ENCODE data around the gene MAPK12.

- TF ChIP-seq POLR2A (IDR thresholded peaks at IDR 0.05) (no peak), CTCF (IDR thresholded peaks at IDR 0.05 in 8 of 11, conservative IDR thresholded peaks at IDR 0.05 in 3 of 11) (no peak), POLR2AphosphoS5 (IDR thresholded peaks at IDR 0.05) (peak in 1 of 3 donors; percentile 27)
Measured at GRCh38 chr22:50280022-50280707, 18.7 kb upstream of the MAPK12 start.
